Measurements from ENCODE around the gene DNAJC30.

GRCh38 chr7:73732397-73732796 lies 49.1 kb upstream of the DNAJC30 start:
- TF ChIP-seq POLR2AphosphoS5 (IDR thresholded peaks at IDR 0.05) (no peak), CTCF (IDR thresholded peaks at IDR 0.05) (no peak)

Data from suprapubic skin (tissue), 3 donors.